ENCODE results near the gene VCL. TPM values are rescaled to one million over a fixed set of nuclear protein-coding genes. Genes with fewer than 3 reads are reported as not detected.

The VCL gene
- total RNA-seq, 1 experiment from 2014 or later = 291 TPM

- TF ChIP-seq CTCF (conservative IDR thresholded peaks at IDR 0.05) = no peak
- H3K4ac ChIP-seq (ENCODE audit: low read depth, low read length) = no peak overlapping the region
- DNase-seq = no peak
- no peak overlapping the region for H4K91ac ChIP-seq (ENCODE audit: insufficient read length, low read depth, low read length)
- H4K5ac ChIP-seq (ENCODE audit: insufficient read length, low read depth, low read length) = no peak overlapping the region
- no peak overlapping the region for H4K8ac ChIP-seq (replicated peaks; ENCODE audit: insufficient read length, low read depth, low read length)
- H2AFZ ChIP-seq (ENCODE audit: low read length) = no peak overlapping the region
- peaks cover 18 to 21% of the 10 kb centered on the region in 2 experiments for H3K4me1 Mint-ChIP-seq
- H3K23ac ChIP-seq (ENCODE audit: insufficient read length, low read depth, low read length) = no peak overlapping the region
- H2AK5ac ChIP-seq (ENCODE audit: insufficient read length, low read length) = no peak overlapping the region
- no peak overlapping the region for H2BK5ac ChIP-seq (ENCODE audit: insufficient read length, low read length)
- H3K79me1 ChIP-seq (ENCODE audit: insufficient read depth, low read depth, low read length, poor library complexity, severe bottlenecking) = no peaks in the 10 kb centered on the region
- no peaks in the 10 kb centered on the region for H3K23me2 ChIP-seq (ENCODE audit: insufficient read length, low read depth, low read length, poor library complexity, severe bottlenecking)
- no CpG with 5 or more reads among the region's 1 CpG for WGBS (ENCODE audit: extremely low coverage, insufficient read length, low lambda C conversion rate)
- H3K27ac ChIP-seq (ENCODE audit: insufficient read length, low read depth, low read length) = no peak overlapping the region
- 0 out of 2 replicates have a peak, but pooled peaks cover 3% of the 10 kb centered on the region for H3K4me1 ChIP-seq (ENCODE audit: insufficient read depth, low read length)
- H2BK20ac ChIP-seq (ENCODE audit: low read depth, low read length, poor library complexity, severe bottlenecking) = no peak overlapping the region
- no peak overlapping the region for H2BK12ac ChIP-seq (ENCODE audit: insufficient read length, low read depth, low read length)
- no peaks in the 10 kb centered on the region for H4K20me1 ChIP-seq (ENCODE audit: control insufficient read depth, insufficient read depth, insufficient read length)
- H3K4me3 Mint-ChIP-seq = no peak overlapping the region
- H3K36me3 Mint-ChIP-seq (ENCODE audit: insufficient read depth in 1 of 3, low read depth in 3 of 3) = no peaks in the 10 kb centered on the region
- no peak overlapping the region for H3K14ac ChIP-seq (ENCODE audit: insufficient read depth, low read length)
- H3K4me2 ChIP-seq (ENCODE audit: insufficient read depth, insufficient read length, low read length) = no peak overlapping the region
- H3K18ac ChIP-seq (ENCODE audit: insufficient read length, low read depth, low read length) = no peak overlapping the region
- no peaks in the 10 kb centered on the region for H3K79me2 ChIP-seq (ENCODE audit: insufficient read depth, low read length)
- no peaks in the 10 kb centered on the region for H3K27me3 ChIP-seq (ENCODE audit: insufficient read depth, low read length)
- H3K27ac Mint-ChIP-seq = no peak overlapping the region
- no peak overlapping the region for H3K56ac ChIP-seq (ENCODE audit: insufficient read length, low read depth, low read length)
- no peak overlapping the region for H3K9ac ChIP-seq (ENCODE audit: extremely low read depth, insufficient read length, low read length)
- no peak overlapping the region for H2BK15ac ChIP-seq (ENCODE audit: low read depth, low read length)
- no peaks in the 10 kb centered on the region for H3K27me3 Mint-ChIP-seq (ENCODE audit: low read depth)
- no peaks in the 10 kb centered on the region for H3K9me3 Mint-ChIP-seq
- no peak overlapping the region for H3T11ph ChIP-seq (ENCODE audit: low read length)
- H2BK120ac ChIP-seq (ENCODE audit: low read depth, low read length, poor library complexity, severe bottlenecking) = no peak overlapping the region
- H3K9me3 ChIP-seq (ENCODE audit: control insufficient read depth, low read depth, low read length) = no peaks in the 10 kb centered on the region
Measured at GRCh38 chr10:73953665-73954064, 44.3 kb upstream of the VCL start.

All from H9 (cell line).